K562 (cell line): ENCODE data around the gene ARHGEF25. TPM values are rescaled to one million over a fixed set of nuclear protein-coding genes. Genes with fewer than 3 reads are reported as not detected.
A peak's percentile ranks its signal among the peaks of the same experiment; 100 is the strongest.

Experiments
- ATAC-seq: fragments of 200-7000 bp; cut with Tn5 transposase; 3 replicates; pipeline ENCODE4 v1.9.1; 2020; ENCODE audit warnings: moderate library complexity
- BruUV-seq: library from RNA; stranded (reverse); fragments of 400-500 nt; replicated peaks from 2 replicates; lab custom pipeline; 2021; lab: Mats Ljungman, UMichigan
- CTCF ChIA-PET: fragments of 300-600 bp; formaldehyde crosslinking; extraction: SDS; loops from one replicate; lab custom pipeline; 2021; ENCODE audit warnings: low intra/inter-chr PET ratio; lab: Yijun Ruan, JAX
- POLR2A ChIA-PET: fragments of 300-600, 350-650 bp; sonication (Branson Sonifier 250); formaldehyde crosslinking; extraction: SDS; loops from one replicate; lab custom pipeline; 2021; ENCODE audit warnings: antibody characterized with exemption, inconsistent platforms; lab: Yijun Ruan, JAX
- DNase-seq, 4 experiments: peaks; one replicate each; pipeline versions ENCODE4 v3.0.0 to v3.0.0-alpha.2; 2011 to 2018; ENCODE audit warnings: low spot score in 3 of 4, mixed read lengths in 3 of 4; ENCODE audit errors: extremely low read depth in 1 of 4
- FAIRE-seq: peaks from 2 replicates; lab custom pipeline; 2011; peaks lifted over from hg19 to GRCh38; lab: Jason Lieb, UNC
- H2AFZ ChIP-seq: 2 replicates; pipeline ENCODE4 v1.6.0; 2011; ENCODE audit warnings: low read depth, low read length, control low read depth, inconsistent platforms
- H3K27ac ChIP-seq: fragments of 200-600 bp; 3 replicates; pipeline ENCODE4 v1.8.0; 2011; ENCODE audit warnings: low read depth, mild to moderate bottlenecking, control low read depth, inconsistent platforms, low read length, moderate library complexity, mixed read lengths; ENCODE audit errors: extremely low read depth
- H3K27me3 ChIP-seq, 2 experiments: fragments of 300-600 bp in 1 of 2; 2 replicates in 1 of 2; 3 replicates in 1 of 2; pipeline versions ENCODE4 v1.6.0 to v1.8.0; 2011; ENCODE audit warnings: inconsistent platforms in 2 of 2, low read length in 2 of 2, mild to moderate bottlenecking in 1 of 2, mixed read lengths in 1 of 2, moderate library complexity in 1 of 2; ENCODE audit not compliant: control insufficient read depth in 2 of 2, insufficient read depth in 2 of 2
- H3K36me3 ChIP-seq: fragments of 300-600 bp; 3 replicates; pipeline ENCODE4 v1.8.0; 2011; ENCODE audit warnings: mild to moderate bottlenecking, low read length, inconsistent platforms; ENCODE audit not compliant: control insufficient read depth, insufficient read depth
- H3K4me1 ChIP-seq, 2 experiments: fragments of 200-600 bp in 1 of 2; replicated peaks in 1 of 2; 2 replicates in 1 of 2; 3 replicates in 1 of 2; pipeline versions ENCODE4 v1.5.1 to v1.8.0; 2011; ENCODE audit warnings: inconsistent platforms in 2 of 2, low read length in 2 of 2, mild to moderate bottlenecking in 1 of 2, mixed read lengths in 1 of 2, moderate library complexity in 1 of 2; ENCODE audit not compliant: control insufficient read depth in 2 of 2, insufficient read depth in 2 of 2
- H3K4me2 ChIP-seq: 2 replicates; pipeline ENCODE4 v1.6.1; 2011; ENCODE audit warnings: low read length, control low read depth, inconsistent platforms, mixed read lengths; ENCODE audit not compliant: insufficient read depth
- H3K4me3 ChIP-seq: fragments of 200-600 bp; sonication (generic), shearing (Covaris generic); 2 replicates; pipeline ENCODE4 v1.5.1; 2016; ENCODE audit warnings: control low read depth, inconsistent platforms
- H3K79me2 ChIP-seq: fragments of 200-600 bp; 3 replicates; pipeline ENCODE4 v1.8.0; 2011; ENCODE audit warnings: low read length, inconsistent platforms; ENCODE audit not compliant: control insufficient read depth, insufficient read depth
- H3K9ac ChIP-seq, 2 experiments: 2 replicates each; pipeline versions ENCODE4 v1.6.0 to v1.6.1; 2011; ENCODE audit warnings: low read depth in 2 of 2, low read length in 2 of 2, control low read depth in 1 of 2, inconsistent platforms in 1 of 2, mild to moderate bottlenecking in 1 of 2, mixed read lengths in 1 of 2; ENCODE audit not compliant: insufficient read depth in 1 of 2
- H3K9me1 ChIP-seq: one replicate; pipeline ENCODE4 v1.6.0; 2011; ENCODE audit warnings: inconsistent platforms, mild to moderate bottlenecking, low read length, moderate library complexity; ENCODE audit not compliant: control insufficient read depth, insufficient read depth
- H3K9me3 ChIP-seq: replicated peaks from 2 replicates; pipeline ENCODE4 v1.5.1; 2011; ENCODE audit warnings: low read depth, low read length, inconsistent platforms; ENCODE audit not compliant: control insufficient read depth, insufficient read depth
- H4K20me1 ChIP-seq: replicated peaks from 2 replicates; pipeline ENCODE4 v1.6.1; 2011; ENCODE audit warnings: low read length, inconsistent platforms, mixed read lengths; ENCODE audit not compliant: control insufficient read depth, insufficient read depth
- ARHGAP35 ChIP-seq: fragments of 450-650 bp; IDR thresholded peaks from 2 replicates; pipeline ENCODE4 v1.6.1; 2018; ENCODE audit not compliant: partially characterized antibody
- CBX5 ChIP-seq: IDR thresholded peaks from 2 replicates; pipeline ENCODE4 v1.6.1; 2014; ENCODE audit warnings: low read depth, borderline replicate concordance
- CEBPB ChIP-seq: fragments of 450-650 bp; IDR thresholded peaks from 2 replicates; pipeline ENCODE4 v1.6.1; 2016; ENCODE audit warnings: missing genetic modification characterization, missing compliant biosample characterization
- CHD4 ChIP-seq: fragments of 200-600 bp; sonication (generic); IDR thresholded peaks from 3 replicates; pipeline ENCODE4 v1.6.1; 2012; ENCODE audit warnings: low read depth, mild to moderate bottlenecking, mixed read lengths, low read length, inconsistent platforms; ENCODE audit not compliant: insufficient read depth, insufficient replicate concordance, poor library complexity, severe bottlenecking
- HLTF ChIP-seq: fragments of 450-650 bp; IDR thresholded peaks from 2 replicates; pipeline ENCODE4 v1.6.1; 2016
- RFX1 ChIP-seq: fragments of 450-650 bp; IDR thresholded peaks from 2 replicates; pipeline ENCODE4 v1.6.1; 2016; ENCODE audit warnings: mild to moderate bottlenecking, moderate library complexity
- SAFB ChIP-seq: fragments of 200-400 bp; formaldehyde crosslinking; IDR thresholded peaks from 2 replicates; pipeline ENCODE4 v1.6.1; 2017; ENCODE audit warnings: low read depth, low read length, borderline replicate concordance
- SAP30 ChIP-seq: fragments of 200-600 bp; sonication (generic); IDR thresholded peaks from 2 replicates; pipeline ENCODE4 v1.6.1; 2012; ENCODE audit warnings: borderline replicate concordance, low read depth, mild to moderate bottlenecking, moderate library complexity, low read length, control low read depth, inconsistent platforms; ENCODE audit not compliant: insufficient read depth, poor library complexity, severe bottlenecking
- TRIM24 ChIP-seq, 2 experiments: fragments of 450-650 bp; IDR thresholded peaks; 2 replicates each; pipeline ENCODE4 v1.6.1; 2016
- ZNF174 ChIP-seq: fragments of 250-450 bp; sonication (Bioruptor Pico); IDR thresholded peaks from 2 replicates; pipeline ENCODE4 v1.4.0; 2020; ENCODE audit warnings: mild to moderate bottlenecking
- whole genome bisulfite sequencing: fragments of 100-300 bp; shearing (Covaris generic); methylation state at CpG from one replicate; pipeline ENCODE4 v1.1.6; 2016; ENCODE audit warnings: low coverage, mixed read lengths; ENCODE audit not compliant: insufficient coverage; ENCODE audit errors: missing lambda C conversion rate; 5-methylcytosine and 5-hydroxymethylcytosine counted together
- in situ Hi-C: fragments of 300-500 bp; cut with MboI; formaldehyde crosslinking; loops from 4 replicates; pipeline ENCODE4 v1.15.0; 2018; ENCODE audit warnings: inconsistent platforms, mixed read lengths
- intact Hi-C: fragments of 100-400 bp; cut with micrococcal nuclease; formaldehyde crosslinking; loops from 2 replicates; pipeline ENCODE4 v1.14.2; 2022
- polyA plus RNA-seq, 8 experiments: library from polyadenylated mRNA; depleted of rRNA in 4 of 8; stranded (reverse) in 5 of 8; unstranded in 3 of 8; fragments of >200 nt; fragmentation: Nextera tagmentation in 2 of 8; fragmentation: Illumina TruSeq in 1 of 8; extraction: Ambion mirVana in 2 of 8; extraction: Trizol in 1 of 8; gene quantifications; 2 replicates each; pipeline versions ENCODE4 v1.2.1 to v1.2.3, GENCODE V29; 2011 to 2014; ENCODE audit warnings: inconsistent platforms in 1 of 8, missing spikeins in 1 of 8
- total RNA-seq, 7 experiments: library from RNA; depleted of rRNA in 6 of 7; stranded (reverse); fragments of >200 nt in 6 of 7; fragmentation: Illumina TruSeq in 2 of 7; extraction: Trizol in 2 of 7; gene quantifications; 2 replicates each; pipeline versions ENCODE4 v1.2.1 to v1.2.3, GENCODE V29; 2011 to 2021; ENCODE audit warnings: low replicate concordance in 1 of 7
- TF ChIP-seq, protein P1 (sequence below): sonication (generic); formaldehyde crosslinking; IDR thresholded peaks from 2 replicates; pipeline ENCODE4 v1.4.0; 2020; ENCODE audit warnings: mild to moderate bottlenecking, missing genetic modification reagents
- TF ChIP-seq, protein P2 (sequence below): fragments of 450-650 bp; IDR thresholded peaks from 2 replicates; pipeline ENCODE4 v1.7.0; 2016; ENCODE audit warnings: borderline replicate concordance
- TF ChIP-seq, protein P3 (sequence below): fragments of 250-450 bp; sonication (Bioruptor Pico); IDR thresholded peaks from 2 replicates; pipeline ENCODE4 v1.9.0; 2021; ENCODE audit warnings: mild to moderate bottlenecking
- TF ChIP-seq, protein P4 (sequence below): fragments of 450-650 bp; IDR thresholded peaks from 2 replicates; pipeline ENCODE4 v1.6.1; 2018; ENCODE audit not compliant: partially characterized antibody

ARHGEF25 gene
- total and polyA plus RNA-seq, 9 of the 15 experiments (the other 6 are each of a cell fraction or from before 2014, with no cell fraction given), result 0.13 to 17.3 (median 11.6) TPM

DNA sequence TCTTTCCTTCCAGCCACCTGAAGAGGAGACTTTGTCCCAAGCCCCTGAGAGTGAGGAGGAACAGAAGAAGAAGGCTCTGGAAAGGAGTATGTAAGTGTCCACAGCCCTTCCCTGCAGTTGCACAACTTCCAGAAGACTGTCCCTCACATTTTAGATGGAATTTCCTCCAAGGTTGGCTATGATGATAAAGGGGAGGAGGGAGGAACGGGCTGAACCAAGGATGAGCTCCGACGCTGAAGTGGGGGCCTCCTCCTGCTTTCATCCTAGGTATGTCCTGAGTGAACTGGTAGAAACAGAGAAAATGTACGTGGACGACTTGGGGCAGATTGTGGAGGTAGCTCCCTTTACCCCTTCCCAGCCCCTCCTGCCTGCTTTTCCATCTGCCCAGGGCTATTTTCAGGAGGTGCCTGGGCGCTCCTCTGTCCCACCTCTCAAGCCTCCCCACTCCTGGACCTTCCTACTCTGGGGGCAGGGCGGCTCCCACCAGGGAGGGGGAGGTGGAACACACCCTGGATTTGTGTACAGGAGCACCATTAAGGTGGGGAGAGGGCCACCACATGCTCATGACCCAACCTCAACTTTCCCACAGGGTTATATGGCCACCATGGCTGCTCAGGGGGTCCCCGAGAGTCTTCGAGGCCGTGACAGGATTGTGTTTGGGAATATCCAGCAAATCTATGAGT is 2.3 kb downstream of the ARHGEF25 start:
- H3K4me2 ChIP-seq, result peak overlapping the region; percentile 67
- ATAC-seq (no peak; the same call in 1 of the 3 replicates), FAIRE-seq (no peak), DNase-seq (no peak)
- 35% methylated on average over 10 of the region's 10 CpGs for WGBS
- intact Hi-C loops, result no loop called here
- H3K27ac ChIP-seq, result peak overlapping the region; percentile 17; the same call in 2 of the 3 replicates
- H3K9me3 ChIP-seq, result no peaks in the 10 kb centered on the region
- no peaks in the 10 kb centered on the region for H3K27me3 ChIP-seq
- BruUV-seq, result no TSS peak
- H4K20me1 ChIP-seq, result no peaks in the 10 kb centered on the region
- peak overlapping the region; percentile 13 to 83; a peak in 3 of 4 replicates for H3K9ac ChIP-seq
- ChIA-PET CTCF (no interaction called here), POLR2A (interaction anchor here (0.6 to 2.4 kb wide), 10 partner anchors 13 to 119 kb away, joined by 3 to 10 read pairs (median 4); partner anchors contain the start of gene DDIT3)
- peaks cover 2% of the 10 kb centered on the region; the same call in 2 of the 3 replicates for H3K79me2 ChIP-seq
- peaks cover 4% of the 10 kb centered on the region for H3K9me1 ChIP-seq
- peaks cover 16% of the 10 kb centered on the region; the same call in 2 of the 3 replicates for H3K36me3 ChIP-seq
- H3K4me1 ChIP-seq, result peaks cover 55 to 60% of the 10 kb centered on the region in 2 experiments
- no peak overlapping the region for H3K4me3 ChIP-seq
- in situ Hi-C loops, result no loop called here
- H2AFZ ChIP-seq, result peak overlapping the region; percentile 70
- TF ChIP-seq CHD4, result no peak
- TF ChIP-seq, protein P1, sequence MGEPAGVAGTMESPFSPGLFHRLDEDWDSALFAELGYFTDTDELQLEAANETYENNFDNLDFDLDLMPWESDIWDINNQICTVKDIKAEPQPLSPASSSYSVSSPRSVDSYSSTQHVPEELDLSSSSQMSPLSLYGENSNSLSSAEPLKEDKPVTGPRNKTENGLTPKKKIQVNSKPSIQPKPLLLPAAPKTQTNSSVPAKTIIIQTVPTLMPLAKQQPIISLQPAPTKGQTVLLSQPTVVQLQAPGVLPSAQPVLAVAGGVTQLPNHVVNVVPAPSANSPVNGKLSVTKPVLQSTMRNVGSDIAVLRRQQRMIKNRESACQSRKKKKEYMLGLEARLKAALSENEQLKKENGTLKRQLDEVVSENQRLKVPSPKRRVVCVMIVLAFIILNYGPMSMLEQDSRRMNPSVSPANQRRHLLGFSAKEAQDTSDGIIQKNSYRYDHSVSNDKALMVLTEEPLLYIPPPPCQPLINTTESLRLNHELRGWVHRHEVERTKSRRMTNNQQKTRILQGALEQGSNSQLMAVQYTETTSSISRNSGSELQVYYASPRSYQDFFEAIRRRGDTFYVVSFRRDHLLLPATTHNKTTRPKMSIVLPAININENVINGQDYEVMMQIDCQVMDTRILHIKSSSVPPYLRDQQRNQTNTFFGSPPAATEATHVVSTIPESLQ, result no peak
- no peak for TF ChIP-seq RFX1
- TF ChIP-seq CEBPB (tag), result peak; percentile 70
- TF ChIP-seq, protein P2, sequence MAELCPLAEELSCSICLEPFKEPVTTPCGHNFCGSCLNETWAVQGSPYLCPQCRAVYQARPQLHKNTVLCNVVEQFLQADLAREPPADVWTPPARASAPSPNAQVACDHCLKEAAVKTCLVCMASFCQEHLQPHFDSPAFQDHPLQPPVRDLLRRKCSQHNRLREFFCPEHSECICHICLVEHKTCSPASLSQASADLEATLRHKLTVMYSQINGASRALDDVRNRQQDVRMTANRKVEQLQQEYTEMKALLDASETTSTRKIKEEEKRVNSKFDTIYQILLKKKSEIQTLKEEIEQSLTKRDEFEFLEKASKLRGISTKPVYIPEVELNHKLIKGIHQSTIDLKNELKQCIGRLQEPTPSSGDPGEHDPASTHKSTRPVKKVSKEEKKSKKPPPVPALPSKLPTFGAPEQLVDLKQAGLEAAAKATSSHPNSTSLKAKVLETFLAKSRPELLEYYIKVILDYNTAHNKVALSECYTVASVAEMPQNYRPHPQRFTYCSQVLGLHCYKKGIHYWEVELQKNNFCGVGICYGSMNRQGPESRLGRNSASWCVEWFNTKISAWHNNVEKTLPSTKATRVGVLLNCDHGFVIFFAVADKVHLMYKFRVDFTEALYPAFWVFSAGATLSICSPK, result no peak
- TF ChIP-seq, protein P3, sequence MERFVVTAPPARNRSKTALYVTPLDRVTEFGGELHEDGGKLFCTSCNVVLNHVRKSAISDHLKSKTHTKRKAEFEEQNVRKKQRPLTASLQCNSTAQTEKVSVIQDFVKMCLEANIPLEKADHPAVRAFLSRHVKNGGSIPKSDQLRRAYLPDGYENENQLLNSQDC (CRISPR knock-in tag), result no peak
- TF ChIP-seq ZNF174 (CRISPR knock-in tag), result no peak
- TF ChIP-seq HLTF, result no peak
- no peak for TF ChIP-seq ARHGAP35
- TF ChIP-seq SAP30, result no peak
- TF ChIP-seq CBX5, result no peak
- TF ChIP-seq, protein P4, sequence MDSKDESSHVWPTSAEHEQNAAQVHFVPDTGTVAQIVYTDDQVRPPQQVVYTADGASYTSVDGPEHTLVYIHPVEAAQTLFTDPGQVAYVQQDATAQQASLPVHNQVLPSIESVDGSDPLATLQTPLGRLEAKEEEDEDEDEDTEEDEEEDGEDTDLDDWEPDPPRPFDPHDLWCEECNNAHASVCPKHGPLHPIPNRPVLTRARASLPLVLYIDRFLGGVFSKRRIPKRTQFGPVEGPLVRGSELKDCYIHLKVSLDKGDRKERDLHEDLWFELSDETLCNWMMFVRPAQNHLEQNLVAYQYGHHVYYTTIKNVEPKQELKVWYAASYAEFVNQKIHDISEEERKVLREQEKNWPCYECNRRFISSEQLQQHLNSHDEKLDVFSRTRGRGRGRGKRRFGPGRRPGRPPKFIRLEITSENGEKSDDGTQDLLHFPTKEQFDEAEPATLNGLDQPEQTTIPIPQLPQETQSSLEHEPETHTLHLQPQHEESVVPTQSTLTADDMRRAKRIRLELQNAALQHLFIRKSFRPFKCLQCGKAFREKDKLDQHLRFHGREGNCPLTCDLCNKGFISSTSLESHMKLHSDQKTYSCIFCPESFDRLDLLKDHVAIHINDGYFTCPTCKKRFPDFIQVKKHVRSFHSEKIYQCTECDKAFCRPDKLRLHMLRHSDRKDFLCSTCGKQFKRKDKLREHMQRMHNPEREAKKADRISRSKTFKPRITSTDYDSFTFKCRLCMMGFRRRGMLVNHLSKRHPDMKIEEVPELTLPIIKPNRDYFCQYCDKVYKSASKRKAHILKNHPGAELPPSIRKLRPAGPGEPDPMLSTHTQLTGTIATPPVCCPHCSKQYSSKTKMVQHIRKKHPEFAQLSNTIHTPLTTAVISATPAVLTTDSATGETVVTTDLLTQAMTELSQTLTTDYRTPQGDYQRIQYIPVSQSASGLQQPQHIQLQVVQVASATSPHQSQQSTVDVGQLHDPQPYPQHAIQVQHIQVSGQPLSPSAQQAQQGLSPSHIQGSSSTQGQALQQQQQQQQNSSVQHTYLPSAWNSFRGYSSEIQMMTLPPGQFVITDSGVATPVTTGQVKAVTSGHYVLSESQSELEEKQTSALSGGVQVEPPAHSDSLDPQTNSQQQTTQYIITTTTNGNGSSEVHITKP, result peak; percentile 66
- TF ChIP-seq TRIM24 (IDR thresholded peaks at IDR 0.05), result no peak
- no peak for TF ChIP-seq SAFB
